Neutrophil (primary cell): Measurements from ENCODE around the gene NEURL4.
A peak's percentile ranks its signal among the peaks of the same experiment; 100 is the strongest.

Source experiments
- H3K27ac ChIP-seq: fragments of 200-600 bp; sonication (generic); 2 replicates; pipeline ENCODE4 v1.5.1; 2016; ENCODE audit warnings: mild to moderate bottlenecking, moderate library complexity
- H3K27me3 ChIP-seq: fragments of 200-600 bp; sonication (generic); 2 replicates; pipeline ENCODE4 v1.6.0; 2016; ENCODE audit warnings: mild to moderate bottlenecking
- H3K36me3 ChIP-seq: fragments of 200-600 bp; sonication (generic); 2 replicates; pipeline ENCODE4 v1.5.1; 2017
- H3K4me1 ChIP-seq, 2 experiments: fragments of 200-600 bp in 1 of 2; sonication (generic) in 1 of 2; 1 replicate in 1 of 2; 2 replicates in 1 of 2; pipeline versions ENCODE4 v1.5.1 to v1.6.1; 2013 to 2016; ENCODE audit warnings: low read depth in 1 of 2, low read length in 1 of 2, mild to moderate bottlenecking in 1 of 2, moderate library complexity in 1 of 2; ENCODE audit not compliant: control insufficient read depth in 1 of 2, insufficient read depth in 1 of 2
- H3K4me3 ChIP-seq, 2 experiments: fragments of 200-600 bp in 1 of 2; sonication (generic) in 1 of 2; 1 replicate in 1 of 2; 2 replicates in 1 of 2; pipeline ENCODE4 v1.5.1; 2013 to 2016; ENCODE audit warnings: low read depth in 1 of 2, low read length in 1 of 2, mild to moderate bottlenecking in 1 of 2, moderate library complexity in 1 of 2
- H3K9me3 ChIP-seq: fragments of 200-600 bp; sonication (generic); 2 replicates; pipeline ENCODE4 v1.5.1; 2016
- TF ChIP-seq, protein P1 (sequence below): fragments of 200-600 bp; sonication (generic); IDR thresholded peaks from 2 replicates; pipeline ENCODE4 v1.5.1; 2016; ENCODE audit warnings: antibody characterized with exemption

Gene NEURL4

GRCh38 chr17:7281074-7281952 is 47.8 kb downstream of the NEURL4 start, which contains the start of gene SLC2A4:
Gene SLC2A4, plus strand, starts transcription at chr17:7281718. Its CDS starts 217 bp downstream, at chr17:7281935.
- TF ChIP-seq, protein P1, sequence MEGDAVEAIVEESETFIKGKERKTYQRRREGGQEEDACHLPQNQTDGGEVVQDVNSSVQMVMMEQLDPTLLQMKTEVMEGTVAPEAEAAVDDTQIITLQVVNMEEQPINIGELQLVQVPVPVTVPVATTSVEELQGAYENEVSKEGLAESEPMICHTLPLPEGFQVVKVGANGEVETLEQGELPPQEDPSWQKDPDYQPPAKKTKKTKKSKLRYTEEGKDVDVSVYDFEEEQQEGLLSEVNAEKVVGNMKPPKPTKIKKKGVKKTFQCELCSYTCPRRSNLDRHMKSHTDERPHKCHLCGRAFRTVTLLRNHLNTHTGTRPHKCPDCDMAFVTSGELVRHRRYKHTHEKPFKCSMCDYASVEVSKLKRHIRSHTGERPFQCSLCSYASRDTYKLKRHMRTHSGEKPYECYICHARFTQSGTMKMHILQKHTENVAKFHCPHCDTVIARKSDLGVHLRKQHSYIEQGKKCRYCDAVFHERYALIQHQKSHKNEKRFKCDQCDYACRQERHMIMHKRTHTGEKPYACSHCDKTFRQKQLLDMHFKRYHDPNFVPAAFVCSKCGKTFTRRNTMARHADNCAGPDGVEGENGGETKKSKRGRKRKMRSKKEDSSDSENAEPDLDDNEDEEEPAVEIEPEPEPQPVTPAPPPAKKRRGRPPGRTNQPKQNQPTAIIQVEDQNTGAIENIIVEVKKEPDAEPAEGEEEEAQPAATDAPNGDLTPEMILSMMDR = no peak
- Histone ChIP-seq H3K9me3 (no peaks in the 10 kb centered on the region), H3K27me3 (peaks cover 83% of the 10 kb centered on the region), H3K36me3 (no peaks in the 10 kb centered on the region), H3K4me1 (peaks cover 14 to 24% of the 10 kb centered on the region in 2 experiments), H3K4me3 (peak within 1 kb of the TSS; percentile 20 to 56), H3K27ac (no peak within 1 kb of the TSS)

DNA sequence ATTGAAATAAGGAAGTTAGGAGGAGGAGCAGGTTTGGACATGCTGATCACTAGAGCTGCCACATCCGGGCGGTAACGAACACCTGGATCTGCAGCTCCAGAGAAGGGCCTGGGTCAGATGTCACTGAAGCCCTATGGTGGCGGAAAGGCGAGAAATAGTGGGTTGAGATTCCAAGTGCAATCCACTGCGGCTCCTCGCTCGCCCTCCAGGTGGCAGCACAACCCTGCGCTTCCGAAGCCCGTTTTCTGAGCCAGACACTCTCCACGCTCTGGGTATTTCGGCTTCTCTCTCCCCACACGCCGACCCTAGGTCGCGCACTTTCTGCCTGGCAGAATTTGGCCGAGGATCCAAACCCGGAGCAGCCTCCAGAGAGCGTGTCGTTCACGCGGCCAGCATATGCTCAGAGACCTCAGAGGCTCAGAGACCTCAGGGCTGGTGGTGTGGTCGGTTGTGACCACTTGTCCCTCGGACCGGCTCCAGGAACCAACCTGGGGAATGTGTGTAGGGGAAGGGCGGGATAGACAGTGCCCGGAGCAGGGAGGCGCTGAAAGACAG is 48.5 kb downstream of the NEURL4 start:
- no peak overlapping the region for H3K27ac ChIP-seq
- peaks cover 75% of the 10 kb centered on the region for H3K27me3 ChIP-seq

GRCh38 chr17:7279448-7279847 is 49.7 kb downstream of the NEURL4 start:
- TF ChIP-seq, protein P1 = no peak
- H3K4me1 ChIP-seq = peaks cover 14 to 24% of the 10 kb centered on the region in 2 experiments
- H3K27ac ChIP-seq = no peak overlapping the region
- H3K27me3 ChIP-seq = peaks cover 68% of the 10 kb centered on the region
- no peaks in the 10 kb centered on the region for H3K9me3 ChIP-seq
- no peak overlapping the region for H3K4me3 ChIP-seq
- no peaks in the 10 kb centered on the region for H3K36me3 ChIP-seq

More for the DNA sequence above, 48.5 kb downstream of the NEURL4 start:
- H3K4me1 ChIP-seq = peaks cover 14 to 24% of the 10 kb centered on the region in 2 experiments
- H3K4me3 ChIP-seq = peak overlapping the region; percentile 20 to 56
- TF ChIP-seq, protein P1 = peak; percentile 92
- no peaks in the 10 kb centered on the region for H3K36me3 ChIP-seq
- no peaks in the 10 kb centered on the region for H3K9me3 ChIP-seq

DNA sequence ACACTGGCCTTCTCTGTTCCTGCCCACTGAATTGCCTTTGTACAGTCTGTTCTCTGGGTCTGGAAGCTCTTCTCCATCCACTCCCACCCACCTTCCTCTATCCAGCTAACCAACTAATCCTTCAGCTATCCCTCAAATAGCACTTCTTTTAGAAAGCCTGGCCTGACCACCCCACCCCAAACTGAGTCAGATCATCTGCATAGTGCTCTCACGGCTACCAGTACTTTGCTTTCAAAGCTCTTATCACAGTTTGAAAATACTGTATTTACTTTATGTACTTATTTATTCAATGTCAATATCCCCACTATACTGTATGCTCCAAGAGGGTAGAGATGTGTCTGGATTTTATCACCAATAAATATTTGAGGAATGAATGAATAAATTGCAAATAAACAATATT is 62.4 kb downstream of the NEURL4 start:
- Histone ChIP-seq H3K27ac (no peak overlapping the region), H3K4me3 (no peak overlapping the region), H3K36me3 (no peaks in the 10 kb centered on the region), H3K4me1 (peaks cover 15 to 19% of the 10 kb centered on the region in 2 experiments), H3K9me3 (no peaks in the 10 kb centered on the region), H3K27me3 (peaks cover 80% of the 10 kb centered on the region)
- TF ChIP-seq, protein P1 = no peak
